Endodermal cell (in vitro differentiated cells): ENCODE measurements around the gene ABLIM2. TPM values are rescaled to one million over a fixed set of nuclear protein-coding genes. Genes with fewer than 3 reads are reported as not detected.

ENCODE experiments used
- DNase-seq: peaks from one replicate; pipeline ENCODE4 v3.0.0-alpha.2; 2017
- H3K27ac ChIP-seq: 2 replicates; pipeline ENCODE4 v1.5.1; 2013; ENCODE audit warnings: mild to moderate bottlenecking, low read depth, low read length, moderate library complexity
- H3K27me3 ChIP-seq: 2 replicates; pipeline ENCODE4 v1.6.1; 2013; ENCODE audit warnings: mild to moderate bottlenecking, low read length, moderate library complexity; ENCODE audit not compliant: insufficient read depth, control insufficient read depth, poor library complexity, severe bottlenecking
- H3K36me3 ChIP-seq: 2 replicates; pipeline ENCODE4 v1.7.0; 2013; ENCODE audit warnings: mild to moderate bottlenecking, low read length, moderate library complexity; ENCODE audit not compliant: control insufficient read depth, insufficient read depth
- H3K4me1 ChIP-seq: one replicate; pipeline ENCODE4 v1.7.0; 2013; ENCODE audit warnings: low read length; ENCODE audit not compliant: control insufficient read depth, insufficient read depth
- H3K4me3 ChIP-seq: 2 replicates; pipeline ENCODE4 v1.5.1; 2013; ENCODE audit warnings: mild to moderate bottlenecking, low read length, moderate library complexity
- H3K9ac ChIP-seq: 2 replicates; pipeline ENCODE4 v1.6.1; 2013; ENCODE audit warnings: mild to moderate bottlenecking, low read length, moderate library complexity; ENCODE audit not compliant: poor library complexity, severe bottlenecking; ENCODE audit errors: extremely low read depth
- H3K9me3 ChIP-seq: 2 replicates; pipeline ENCODE4 v1.6.1; 2013; ENCODE audit warnings: mild to moderate bottlenecking, low read length, moderate library complexity; ENCODE audit not compliant: control insufficient read depth
- H3K27ac Mint-ChIP-seq: 2 replicates; pipeline ENCODE4 v1.8.0; 2020; ENCODE audit warnings: mixed read lengths
- H3K27me3 Mint-ChIP-seq: 2 replicates; pipeline ENCODE4 v1.8.0; 2021; ENCODE audit warnings: mild to moderate bottlenecking, mixed read lengths; ENCODE audit not compliant: insufficient read depth
- H3K36me3 Mint-ChIP-seq: 2 replicates; pipeline ENCODE4 v1.8.0; 2020; ENCODE audit warnings: low read depth, mixed read lengths
- H3K4me1 Mint-ChIP-seq: 2 replicates; pipeline ENCODE4 v1.8.0; 2020; ENCODE audit warnings: mixed read lengths
- H3K4me3 Mint-ChIP-seq: 2 replicates; pipeline ENCODE4 v1.8.0; 2020; ENCODE audit warnings: mild to moderate bottlenecking, moderate library complexity, mixed read lengths
- H3K9me3 Mint-ChIP-seq: 2 replicates; pipeline ENCODE4 v1.8.0; 2020; ENCODE audit warnings: mild to moderate bottlenecking, mixed read lengths
- WGBS, 2 experiments: methylation state at CpG; one replicate each; pipeline versions ENCODE4 v1.1.5 to v1.1.7; 2013; ENCODE audit warnings: missing lambda C conversion rate in 2 of 2, mixed read lengths in 1 of 2; ENCODE audit not compliant: insufficient coverage in 1 of 2, insufficient read length in 1 of 2; 5-methylcytosine and 5-hydroxymethylcytosine counted together
- total RNA-seq, 2 donors: library from RNA; stranded (reverse); fragmentation: NEBNext Ultra II Directional in 1 of 2; extraction: Animal tissue kit (Norgen Biotek cat#: 25700) in 1 of 2; gene quantifications; 2 replicates in 1 of 2; 3 replicates in 1 of 2; pipeline ENCODE4 v1.2.1, GENCODE V29; 2021
- TF ChIP-seq, protein P1 (sequence below): fragments of 200-600 bp; sonication (generic); conservative IDR thresholded peaks from 2 replicates; pipeline ENCODE4 v1.5.0; 2021; ENCODE audit warnings: antibody characterized with exemption, mild to moderate bottlenecking

Gene ABLIM2
- total RNA-seq, 2 donors from 2014 or later, result 0.35 to 1.6 TPM

DNA sequence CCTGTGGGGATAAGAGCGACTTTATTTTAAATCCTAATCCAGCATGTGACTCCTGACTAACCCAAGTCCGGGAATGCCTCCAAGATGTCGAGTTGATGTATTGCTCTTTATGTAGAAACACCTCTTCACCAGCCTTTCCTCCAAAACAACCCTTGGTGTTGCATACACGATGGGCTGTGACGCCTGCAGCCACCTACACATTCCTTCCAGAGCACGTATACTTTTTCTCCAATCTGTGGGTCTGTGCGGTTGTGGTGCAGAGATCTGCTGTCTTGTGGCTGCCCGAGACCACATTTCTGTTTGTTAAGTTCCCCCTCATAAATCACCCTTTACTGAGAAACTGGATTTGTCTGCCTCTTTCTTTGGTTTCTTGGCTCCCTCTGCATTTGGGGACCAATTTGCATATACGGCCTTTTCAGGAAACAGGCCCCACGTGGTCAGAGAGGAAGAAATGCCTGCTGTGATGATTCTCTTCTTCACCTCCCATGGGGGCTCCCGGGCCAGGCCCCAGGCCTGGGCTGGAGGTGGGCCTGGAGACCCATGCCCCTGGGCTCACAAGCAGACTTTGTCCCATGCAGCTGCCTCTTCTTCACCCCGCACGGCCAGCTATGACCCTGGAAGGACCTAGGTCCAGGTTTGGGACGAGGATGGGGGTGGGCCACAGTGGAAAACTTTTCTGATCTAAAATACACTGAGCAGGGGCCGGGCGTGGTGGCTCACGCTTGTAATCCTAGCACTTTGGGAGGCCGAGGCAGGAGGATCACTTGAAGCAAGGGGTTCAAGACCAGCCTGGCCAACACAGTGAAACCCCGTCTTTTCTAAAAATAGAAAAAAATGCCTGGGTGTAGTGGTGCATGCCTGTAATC, 197.6 kb downstream of the ABLIM2 start:
- Histone ChIP-seq H3K4me3 (no peak overlapping the region), H3K4me1 (peaks cover 6% of the 10 kb centered on the region), H3K27ac (peak overlapping the region; percentile 5), H3K9me3 (no peaks in the 10 kb centered on the region), H3K36me3 (no peaks in the 10 kb centered on the region), H3K27me3 (no peaks in the 10 kb centered on the region), H3K9ac (no peak overlapping the region)
- TF ChIP-seq, protein P1, sequence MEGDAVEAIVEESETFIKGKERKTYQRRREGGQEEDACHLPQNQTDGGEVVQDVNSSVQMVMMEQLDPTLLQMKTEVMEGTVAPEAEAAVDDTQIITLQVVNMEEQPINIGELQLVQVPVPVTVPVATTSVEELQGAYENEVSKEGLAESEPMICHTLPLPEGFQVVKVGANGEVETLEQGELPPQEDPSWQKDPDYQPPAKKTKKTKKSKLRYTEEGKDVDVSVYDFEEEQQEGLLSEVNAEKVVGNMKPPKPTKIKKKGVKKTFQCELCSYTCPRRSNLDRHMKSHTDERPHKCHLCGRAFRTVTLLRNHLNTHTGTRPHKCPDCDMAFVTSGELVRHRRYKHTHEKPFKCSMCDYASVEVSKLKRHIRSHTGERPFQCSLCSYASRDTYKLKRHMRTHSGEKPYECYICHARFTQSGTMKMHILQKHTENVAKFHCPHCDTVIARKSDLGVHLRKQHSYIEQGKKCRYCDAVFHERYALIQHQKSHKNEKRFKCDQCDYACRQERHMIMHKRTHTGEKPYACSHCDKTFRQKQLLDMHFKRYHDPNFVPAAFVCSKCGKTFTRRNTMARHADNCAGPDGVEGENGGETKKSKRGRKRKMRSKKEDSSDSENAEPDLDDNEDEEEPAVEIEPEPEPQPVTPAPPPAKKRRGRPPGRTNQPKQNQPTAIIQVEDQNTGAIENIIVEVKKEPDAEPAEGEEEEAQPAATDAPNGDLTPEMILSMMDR, result no peak
- WGBS, 2 experiments, result 84 to 87% methylated on average over 16 to 19 of the region's 19 CpGs
- Mint-ChIP-seq H3K4me3 (no peak overlapping the region), H3K36me3 (no peaks in the 10 kb centered on the region), H3K27me3 (no peaks in the 10 kb centered on the region), H3K4me1 (peaks cover 12% of the 10 kb centered on the region), H3K27ac (no peak overlapping the region), H3K9me3 (no peaks in the 10 kb centered on the region)
- no peak for DNase-seq

GRCh38 chr4:7960017-7960789, 198.4 kb downstream of the ABLIM2 start:
- 95 to 97% methylated on average over 6 to 11 of the region's 11 CpGs for WGBS, 2 experiments
- no peak overlapping the region for H3K9ac ChIP-seq
- H3K27me3 ChIP-seq, result no peaks in the 10 kb centered on the region
- DNase-seq, result no peak
- no peaks in the 10 kb centered on the region for H3K36me3 ChIP-seq
- H3K9me3 Mint-ChIP-seq, result no peaks in the 10 kb centered on the region
- peaks cover 12% of the 10 kb centered on the region for H3K4me1 Mint-ChIP-seq
- H3K4me3 ChIP-seq, result no peak overlapping the region
- no peaks in the 10 kb centered on the region for H3K27me3 Mint-ChIP-seq
- no peaks in the 10 kb centered on the region for H3K36me3 Mint-ChIP-seq
- H3K4me1 ChIP-seq, result peaks cover 6% of the 10 kb centered on the region
- TF ChIP-seq, protein P1, result no peak
- no peak overlapping the region for H3K27ac Mint-ChIP-seq
- no peaks in the 10 kb centered on the region for H3K9me3 ChIP-seq
- H3K27ac ChIP-seq, result no peak overlapping the region
- H3K4me3 Mint-ChIP-seq, result no peak overlapping the region

GRCh38 chr4:7959078-7959477, 199.5 kb downstream of the ABLIM2 start:
- Mint-ChIP-seq H3K27me3 (no peaks in the 10 kb centered on the region), H3K27ac (no peak overlapping the region), H3K4me3 (no peak overlapping the region), H3K36me3 (no peaks in the 10 kb centered on the region), H3K4me1 (peaks cover 12% of the 10 kb centered on the region), H3K9me3 (no peaks in the 10 kb centered on the region)
- no peak overlapping the region for H3K27ac ChIP-seq
- H3K9me3 ChIP-seq, result peaks cover 5% of the 10 kb centered on the region
- peaks cover 6% of the 10 kb centered on the region for H3K4me1 ChIP-seq
- no peaks in the 10 kb centered on the region for H3K36me3 ChIP-seq
- no peak overlapping the region for H3K4me3 ChIP-seq
- no peak for DNase-seq
- H3K9ac ChIP-seq, result no peak overlapping the region
- TF ChIP-seq, protein P1, result peak; percentile 20
- 86 to 89% methylated on average over 5 to 7 of the region's 7 CpGs for WGBS, 2 experiments
- H3K27me3 ChIP-seq, result no peaks in the 10 kb centered on the region
